ENCODE data around the gene HSD3B7.

HSD3B7 gene

GRCh38 chr16:31002862-31003341 lies 17.9 kb downstream of the HSD3B7 start:
- no peak for ATAC-seq
- TF ChIP-seq TCF4 (CRISPR knock-in tag; IDR thresholded peaks at IDR 0.05; ENCODE audit: borderline replicate concordance) (no peak), ZNF8 (CRISPR knock-in tag; IDR thresholded peaks at IDR 0.05) (no peak), CSRNP3 (CRISPR knock-in tag; IDR thresholded peaks at IDR 0.05) (no peak), ZNF70 (CRISPR knock-in tag; IDR thresholded peaks at IDR 0.05) (no peak), TOX (CRISPR knock-in tag; IDR thresholded peaks at IDR 0.05; ENCODE audit: borderline replicate concordance) (no peak), ZFP30 (CRISPR knock-in tag; IDR thresholded peaks at IDR 0.05) (no peak), OSR1 (CRISPR knock-in tag; IDR thresholded peaks at IDR 0.05) (no peak), CSDC2 (CRISPR knock-in tag; IDR thresholded peaks at IDR 0.05) (no peak), SNAI2 (CRISPR knock-in tag; IDR thresholded peaks at IDR 0.05) (no peak), ZC3H10 (CRISPR knock-in tag; IDR thresholded peaks at IDR 0.05) (no peak), ESRRG (CRISPR knock-in tag; IDR thresholded peaks at IDR 0.05) (no peak), ISL1 (CRISPR knock-in tag; IDR thresholded peaks at IDR 0.05) (no peak)

- ATAC-seq, result no peak
Observed at GRCh38 chr16:31003744-31004143, 18.7 kb downstream of the HSD3B7 start.

GRCh38 chr16:31004658-31005057 lies 19.7 kb downstream of the HSD3B7 start:
- TF ChIP-seq CSRNP3 (CRISPR knock-in tag; IDR thresholded peaks at IDR 0.05) (no peak), TOX (CRISPR knock-in tag; IDR thresholded peaks at IDR 0.05; ENCODE audit: borderline replicate concordance) (no peak), SNAI2 (CRISPR knock-in tag; IDR thresholded peaks at IDR 0.05) (no peak), ARNTL (CRISPR knock-in tag; IDR thresholded peaks at IDR 0.05; ENCODE audit: borderline replicate concordance, low read depth) (no peak), PATZ1 (CRISPR knock-in tag; IDR thresholded peaks at IDR 0.05; ENCODE audit: borderline replicate concordance) (no peak), PPARA (CRISPR knock-in tag; IDR thresholded peaks at IDR 0.05; ENCODE audit: borderline replicate concordance) (no peak)
- no peak for ATAC-seq

More at GRCh38 chr16:31003744-31004143, 18.7 kb downstream of the HSD3B7 start:
- no peak for TF ChIP-seq ISL1 (CRISPR knock-in tag; IDR thresholded peaks at IDR 0.05)
- no peak for TF ChIP-seq ZNF565 (CRISPR knock-in tag; conservative IDR thresholded peaks at IDR 0.05; ENCODE audit: low read depth)
- no peak for TF ChIP-seq TOX (CRISPR knock-in tag; IDR thresholded peaks at IDR 0.05; ENCODE audit: borderline replicate concordance)
- no peak for TF ChIP-seq CSRNP3 (CRISPR knock-in tag; IDR thresholded peaks at IDR 0.05)
- no peak for TF ChIP-seq CREB5 (CRISPR knock-in tag; IDR thresholded peaks at IDR 0.05; ENCODE audit: low read depth)
- no peak for TF ChIP-seq ZNF70 (CRISPR knock-in tag; IDR thresholded peaks at IDR 0.05)
- no peak for TF ChIP-seq RARB (CRISPR knock-in tag; IDR thresholded peaks at IDR 0.05)
- TF ChIP-seq BACH2 (CRISPR knock-in tag; IDR thresholded peaks at IDR 0.05; ENCODE audit: borderline replicate concordance), result no peak
- TF ChIP-seq GLIS3 (CRISPR knock-in tag; IDR thresholded peaks at IDR 0.05), result no peak
- no peak for TF ChIP-seq ARNTL (CRISPR knock-in tag; IDR thresholded peaks at IDR 0.05; ENCODE audit: borderline replicate concordance, low read depth)
- no peak for TF ChIP-seq PATZ1 (CRISPR knock-in tag; IDR thresholded peaks at IDR 0.05; ENCODE audit: borderline replicate concordance)

Data from SK-N-SH treated with all-trans-retinoic acid at 6 μM for 48 hours (cell line).